Right lobe of liver (tissue), 6 donors: Measurements from ENCODE around the gene GCLC. TPM values are rescaled to one million over a fixed set of nuclear protein-coding genes. Genes with fewer than 3 reads are reported as not detected.
A peak's percentile ranks its signal among the peaks of the same experiment; 100 is the strongest.

Experiments used
- ATAC-seq, 4 donors: fragments of 200-7000 bp; cut with Tn5 transposase; one replicate each; pipeline ENCODE4 v1.9.1; 2020; ENCODE audit warnings: mild to moderate bottlenecking in 4 of 4, moderate library complexity in 4 of 4
- DNase-seq, 3 donors: peaks; one replicate each; pipeline ENCODE4 v3.0.0-alpha.2; 2020
- H3K27ac ChIP-seq, 3 donors: fragments of 200-600 bp; one replicate each; pipeline ENCODE4 v1.8.0; 2022
- H3K27me3 ChIP-seq, 2 donors: fragments of 200-600 bp; one replicate each; pipeline ENCODE4 v1.8.0; 2022
- H3K36me3 ChIP-seq, 4 donors: fragments of 200-600 bp; sonication (generic) in 1 of 4; one replicate each; pipeline versions ENCODE4 v1.5.1 to v1.8.0; 2017 to 2022; ENCODE audit warnings: control low read depth in 1 of 4
- H3K4me1 ChIP-seq, 4 donors: fragments of 200-600 bp; sonication (generic) in 1 of 4; one replicate each; pipeline versions ENCODE4 v1.5.1 to v1.8.0; 2017 to 2022; ENCODE audit warnings: control low read depth in 1 of 4
- H3K4me3 ChIP-seq, 3 donors: fragments of 200-600 bp; one replicate each; pipeline ENCODE4 v1.8.0; 2022
- H3K9me3 ChIP-seq, 4 donors: fragments of 200-600 bp; sonication (generic) in 1 of 4; one replicate each; pipeline versions ENCODE4 v1.5.1 to v1.8.0; 2017 to 2022; ENCODE audit warnings: control low read depth in 1 of 4
- POLR2A ChIP-seq: fragments of 450-650 bp; IDR thresholded peaks from one replicate; pipeline ENCODE4 v1.6.1; 2017; ENCODE audit warnings: antibody characterized with exemption, mild to moderate bottlenecking
- WGBS: methylation state at CpG from one replicate; pipeline ENCODE4 v1.1.6; 2018; ENCODE audit warnings: low coverage, low lambda C conversion rate; ENCODE audit not compliant: insufficient coverage; ENCODE audit errors: missing lambda C conversion rate; 5-methylcytosine and 5-hydroxymethylcytosine counted together
- intact Hi-C, 2 donors: fragments of 100-400 bp; cut with DNase I; formaldehyde crosslinking; loops; one replicate each; pipeline versions ENCODE4 v1.11.2 to v1.14.1; 2022
- total RNA-seq, 6 experiments: library from RNA; depleted of rRNA in 2 of 6; stranded (reverse); fragments of >200 nt in 2 of 6; fragmentation: NEBNext Ultra II Directional in 3 of 6; extraction: Animal tissue kit (Norgen Biotek cat#: 25700) in 3 of 6; gene quantifications; one replicate each; pipeline versions ENCODE4 v1.1.0 to v1.2.4, GENCODE V29; 2016 to 2023
- TF ChIP-seq, protein P1 (sequence below), 4 donors: fragments of 200-600 bp in 3 of 4; fragments of 450-650 bp in 1 of 4; IDR thresholded peaks; one replicate each; pipeline versions ENCODE4 v1.5.1 to v1.8.0; 2016 to 2022; ENCODE audit warnings: antibody characterized with exemption in 4 of 4, mild to moderate bottlenecking in 2 of 4
- donor health status: DM: no; HTN: yes; CAD: no.
- donor health status: DM: no; HTN: no; CAD: no.
- donor health status: DM: no; HTN: no; CAD: no.
- donor health status: DM: no; HTN: yes; CAD: no.
- donor health status: DM: no; HTN: yes; CAD: no.

The GCLC gene
- total RNA-seq, 6 experiments from 2014 or later: 56.8 to 140 (median 103) TPM

DNA sequence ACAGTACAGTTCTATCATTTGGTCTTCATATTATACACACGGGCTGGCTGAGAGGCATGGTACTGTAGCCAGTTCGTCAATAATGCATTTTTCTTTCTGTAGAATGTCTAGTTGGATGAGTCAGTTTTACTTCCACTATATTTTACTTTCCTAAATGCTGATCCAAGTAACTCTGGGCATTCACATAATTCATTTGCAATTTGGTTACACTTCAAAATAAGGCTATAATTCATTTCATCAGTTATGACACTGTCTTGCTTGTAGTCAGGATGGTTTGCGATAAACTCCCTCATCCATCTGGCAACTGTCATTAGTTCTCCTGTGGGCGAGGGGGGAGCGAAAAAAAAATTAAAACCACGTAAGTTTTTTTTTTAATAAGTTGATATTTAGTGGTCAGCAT lies 46.3 kb downstream of the GCLC start:
- TF ChIP-seq, protein P1, sequence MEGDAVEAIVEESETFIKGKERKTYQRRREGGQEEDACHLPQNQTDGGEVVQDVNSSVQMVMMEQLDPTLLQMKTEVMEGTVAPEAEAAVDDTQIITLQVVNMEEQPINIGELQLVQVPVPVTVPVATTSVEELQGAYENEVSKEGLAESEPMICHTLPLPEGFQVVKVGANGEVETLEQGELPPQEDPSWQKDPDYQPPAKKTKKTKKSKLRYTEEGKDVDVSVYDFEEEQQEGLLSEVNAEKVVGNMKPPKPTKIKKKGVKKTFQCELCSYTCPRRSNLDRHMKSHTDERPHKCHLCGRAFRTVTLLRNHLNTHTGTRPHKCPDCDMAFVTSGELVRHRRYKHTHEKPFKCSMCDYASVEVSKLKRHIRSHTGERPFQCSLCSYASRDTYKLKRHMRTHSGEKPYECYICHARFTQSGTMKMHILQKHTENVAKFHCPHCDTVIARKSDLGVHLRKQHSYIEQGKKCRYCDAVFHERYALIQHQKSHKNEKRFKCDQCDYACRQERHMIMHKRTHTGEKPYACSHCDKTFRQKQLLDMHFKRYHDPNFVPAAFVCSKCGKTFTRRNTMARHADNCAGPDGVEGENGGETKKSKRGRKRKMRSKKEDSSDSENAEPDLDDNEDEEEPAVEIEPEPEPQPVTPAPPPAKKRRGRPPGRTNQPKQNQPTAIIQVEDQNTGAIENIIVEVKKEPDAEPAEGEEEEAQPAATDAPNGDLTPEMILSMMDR (IDR thresholded peaks at IDR 0.05): no peak
- no peak for TF ChIP-seq POLR2A
- DNase-seq (no peak), ATAC-seq (no peak)
- no peaks in the 10 kb centered on the region for H3K27me3 ChIP-seq
- H3K36me3 ChIP-seq: peaks cover 0 to 74% (median 13%) of the 10 kb centered on the region in 4 donors
- peaks cover 0 to 7% (median 0%) of the 10 kb centered on the region in 4 donors for H3K4me1 ChIP-seq
- H3K4me3 ChIP-seq: no peak overlapping the region
- intact Hi-C loops: loop anchor here in 1 of 2 donors (10.0 kb wide), 1 partner anchor 226 kb away; no protein-coding TSS in a partner anchor
- H3K27ac ChIP-seq: no peak overlapping the region
- H3K9me3 ChIP-seq: no peaks in the 10 kb centered on the region
- WGBS: 88% methylated on average over 6 of the region's 6 CpGs

DNA sequence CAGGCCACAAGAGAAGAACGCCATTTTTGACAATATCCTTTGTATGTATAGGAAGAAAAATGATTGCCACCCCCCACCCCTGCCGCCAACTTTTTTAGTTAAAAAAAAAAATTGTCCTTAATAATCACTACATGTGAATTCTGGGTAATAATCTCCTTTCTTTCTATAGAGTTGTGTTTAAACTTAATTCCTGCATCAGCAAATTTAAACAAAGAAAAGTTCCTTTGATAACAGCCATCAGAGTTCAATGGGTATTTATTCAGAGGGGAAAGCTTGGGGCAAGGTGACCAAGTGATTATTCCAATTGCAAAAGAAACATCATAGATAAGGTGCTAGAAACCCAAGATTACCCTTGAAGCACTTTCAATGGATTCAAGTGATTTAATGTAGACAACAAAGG lies 47.0 kb downstream of the GCLC start:
- intact Hi-C loops: loop anchor here in 1 of 2 donors (10.0 kb wide), 1 partner anchor 227 kb away; no protein-coding TSS in a partner anchor
- no peak for ATAC-seq

DNA sequence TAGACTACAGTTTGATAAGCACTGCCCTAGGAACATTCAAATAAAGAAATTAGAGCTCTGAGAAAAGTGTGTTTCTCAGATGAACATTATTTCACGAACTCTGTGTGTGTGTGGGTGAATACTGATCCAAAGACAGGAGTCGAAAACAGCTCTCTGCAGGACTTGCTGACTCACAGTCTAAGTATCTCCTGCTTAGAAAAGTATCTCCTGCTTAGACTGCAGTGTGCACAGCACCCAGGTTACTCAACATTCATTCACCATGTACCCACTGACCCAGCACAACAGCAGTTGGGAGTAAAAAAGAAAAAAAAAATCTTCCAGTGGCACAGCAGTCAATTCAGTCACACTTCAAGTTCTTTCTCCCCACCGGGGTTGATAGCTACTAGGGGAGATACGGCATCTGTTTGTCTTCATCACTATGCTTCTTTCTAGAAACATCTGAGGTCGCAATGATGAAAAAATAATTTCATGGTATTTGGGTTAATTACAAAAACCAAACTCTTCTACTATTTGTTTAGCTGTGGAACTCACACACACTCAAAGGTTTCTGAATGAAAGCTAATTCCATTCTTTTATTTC lies 48.0 kb downstream of the GCLC start:
- DNase-seq (no peak), ATAC-seq (no peak)
- intact Hi-C loops: loop anchor here in 1 of 2 donors (10.0 kb wide), 1 partner anchor 228 kb away; no protein-coding TSS in a partner anchor
- 55% methylated on average over 5 of the region's 5 CpGs for WGBS
- H3K9me3 ChIP-seq: no peaks in the 10 kb centered on the region
- H3K27ac ChIP-seq: no peak overlapping the region
- no peak overlapping the region for H3K4me3 ChIP-seq
- H3K36me3 ChIP-seq: peaks cover 0 to 57% (median 10%) of the 10 kb centered on the region in 4 donors
- TF ChIP-seq, protein P1 (IDR thresholded peaks at IDR 0.05): no peak
- no peak for TF ChIP-seq POLR2A
- H3K4me1 ChIP-seq: peaks cover 0 to 9% (median 0%) of the 10 kb centered on the region in 4 donors
- no peaks in the 10 kb centered on the region for H3K27me3 ChIP-seq

More for the DNA sequence above, 47.0 kb downstream of the GCLC start:
- no peak for TF ChIP-seq POLR2A
- TF ChIP-seq, protein P1 (IDR thresholded peaks at IDR 0.05): no peak
- Histone ChIP-seq H3K27ac (no peak overlapping the region), H3K36me3 (peaks cover 0 to 67% (median 12%) of the 10 kb centered on the region in 4 donors), H3K4me3 (no peak overlapping the region), H3K27me3 (no peaks in the 10 kb centered on the region), H3K4me1 (peaks cover 0 to 9% (median 0%) of the 10 kb centered on the region in 4 donors), H3K9me3 (no peaks in the 10 kb centered on the region)
- DNase-seq: no peak
- 49% methylated on average over 2 of the region's 2 CpGs for WGBS

DNA sequence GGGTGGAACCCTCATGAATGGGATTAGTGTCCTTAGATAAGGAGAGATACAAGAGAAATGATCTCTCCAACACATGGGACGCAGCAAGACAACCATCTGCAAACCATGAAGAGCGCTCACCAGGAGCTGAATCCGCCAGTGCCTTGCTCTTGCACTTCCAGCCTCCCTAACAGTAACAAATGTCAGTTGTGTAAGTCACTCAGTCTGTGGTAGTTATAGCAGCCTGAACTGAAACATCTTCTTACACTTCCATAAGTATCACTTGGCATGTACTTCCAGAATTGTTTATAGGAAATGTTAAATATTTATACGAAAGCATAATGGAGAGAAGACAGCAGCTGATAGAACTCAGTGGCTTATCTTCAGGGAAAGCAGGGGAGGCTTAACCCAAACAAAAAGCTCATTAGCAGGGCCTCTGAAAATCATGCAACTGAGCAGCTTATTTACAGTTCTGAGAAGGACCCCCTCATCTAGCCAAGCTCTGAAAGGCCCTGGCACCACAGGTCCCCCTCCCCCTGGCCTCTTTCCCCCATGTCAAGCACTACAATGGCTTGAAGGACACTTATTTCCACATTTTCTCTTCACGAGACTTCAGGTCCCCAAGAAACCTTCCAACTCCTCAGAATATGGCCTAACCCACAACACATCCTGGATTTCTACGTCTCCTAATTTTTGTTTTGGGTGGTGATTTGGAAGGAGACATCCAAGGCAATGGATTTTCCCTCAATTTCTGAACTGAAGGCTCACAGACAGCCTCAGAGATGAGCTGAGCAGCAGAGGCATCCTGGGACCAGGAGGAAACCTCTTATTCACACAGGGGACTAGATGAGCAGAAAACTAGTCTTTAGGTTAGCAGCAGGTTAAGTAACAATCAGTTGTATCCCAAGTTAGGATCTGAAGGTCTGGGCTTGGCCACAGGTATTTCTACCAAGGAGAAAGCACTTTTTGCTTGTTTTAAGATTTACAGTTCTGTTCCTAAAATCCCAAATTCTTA lies 49.1 kb downstream of the GCLC start:
- ATAC-seq (peak in 2 of 4 donors; percentile 6 to 13), DNase-seq (no peak)
- Histone ChIP-seq H3K4me3 (no peak overlapping the region), H3K27ac (no peak overlapping the region), H3K4me1 (peaks cover 0 to 9% (median 0%) of the 10 kb centered on the region in 4 donors), H3K27me3 (no peaks in the 10 kb centered on the region), H3K36me3 (peaks cover 0 to 46% (median 9%) of the 10 kb centered on the region in 4 donors), H3K9me3 (no peaks in the 10 kb centered on the region)
- 89% methylated on average over 6 of the region's 6 CpGs for WGBS
- intact Hi-C loops: loop anchor here in 1 of 2 donors (10.0 kb wide), 1 partner anchor 229 kb away; no protein-coding TSS in a partner anchor
- TF ChIP-seq, protein P1 (IDR thresholded peaks at IDR 0.05): no peak
- no peak for TF ChIP-seq POLR2A
